NCI-H1436 (cell line): ENCODE data around the gene WNT7A.

Source experiments
- DNase-seq: peaks from one replicate; lab custom pipeline; 2025; lab: John Stamatoyannopoulos, UW

Gene WNT7A

DNA sequence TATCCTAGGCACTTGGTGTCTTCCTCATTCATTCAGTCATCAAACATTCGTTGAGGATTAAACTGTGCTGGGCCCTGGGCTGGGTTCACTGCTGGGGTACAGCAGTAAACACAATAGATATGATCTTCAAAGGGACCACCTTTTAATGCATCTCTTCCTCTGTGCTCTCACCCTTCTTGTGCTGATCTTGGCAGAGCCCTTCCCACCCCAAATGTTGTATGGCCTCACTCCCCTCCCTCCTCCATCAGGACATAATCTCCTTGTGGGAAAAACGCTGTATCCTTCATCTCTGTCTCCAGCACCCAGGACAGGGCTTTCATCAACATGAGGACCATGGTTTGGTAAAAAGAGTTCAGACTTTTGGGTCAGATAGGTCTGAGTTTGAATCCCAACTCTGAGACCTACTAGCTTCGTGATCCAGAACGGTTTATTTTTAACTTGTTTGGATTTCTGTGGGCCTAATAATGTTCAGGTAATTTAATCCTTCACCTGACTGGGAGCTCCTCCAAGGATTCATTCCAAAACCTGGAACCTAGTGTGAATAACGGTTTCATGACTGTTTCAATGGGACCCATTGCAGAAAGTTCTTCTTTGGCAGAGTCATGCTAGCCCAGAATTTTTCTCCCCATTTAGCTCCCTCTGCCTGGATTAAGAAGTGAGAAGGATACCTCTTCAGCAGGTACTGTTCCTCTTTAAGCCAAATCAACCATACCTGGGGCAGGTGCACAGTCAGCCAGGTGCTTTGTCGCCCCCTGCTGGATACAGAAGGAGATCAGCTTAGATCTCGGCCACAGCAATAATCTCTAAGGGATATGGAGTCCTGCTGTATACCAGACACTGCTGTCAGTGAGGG, 5.2 kb upstream of the WNT7A start:
- peak; percentile 28 for DNase-seq

DNA sequence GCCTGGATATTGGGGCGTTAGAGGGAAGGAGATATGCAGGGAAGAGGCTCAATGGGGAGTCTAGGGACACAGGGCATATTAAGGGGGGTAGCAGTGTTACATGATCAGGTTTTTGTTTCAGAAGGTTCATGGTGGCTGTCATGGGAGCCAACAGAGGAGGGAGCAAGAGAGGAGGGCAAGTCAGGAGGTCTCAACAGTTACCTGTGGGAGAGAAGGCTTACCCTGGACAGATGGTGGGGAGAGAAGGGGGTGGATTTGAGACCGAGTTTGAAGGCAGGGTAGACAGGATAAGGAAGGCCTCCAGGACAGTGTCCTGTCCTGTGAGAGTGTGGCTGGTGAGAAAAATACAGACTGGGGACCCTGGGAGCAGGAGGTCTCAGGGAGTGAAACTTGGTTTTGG, 3.8 kb upstream of the WNT7A start:
- DNase-seq = no peak

GRCh38 chr3:13882876-13883275, 3.0 kb upstream of the WNT7A start:
- DNase-seq = no peak

- DNase-seq = no peak
These were observed 1.9 kb upstream of the WNT7A start for GRCh38 chr3:13881536-13882410.

GRCh38 chr3:13880811-13881156, 913 bp upstream of the WNT7A start:
- DNase-seq = no peak

GRCh38 chr3:13879102-13879945, 547 bp downstream of the WNT7A start:
- no peak for DNase-seq

GRCh38 chr3:13878281-13879101, 1.4 kb downstream of the WNT7A start:
- no peak for DNase-seq

- DNase-seq = no peak
These were observed 2.0 kb downstream of the WNT7A start for GRCh38 chr3:13877911-13878280.

GRCh38 chr3:13876451-13877100, 3.3 kb downstream of the WNT7A start:
- DNase-seq = no peak

- no peak for DNase-seq
These were observed 5.0 kb downstream of the WNT7A start for GRCh38 chr3:13874891-13875290.

GRCh38 chr3:13873818-13874217, 6.1 kb downstream of the WNT7A start:
- no peak for DNase-seq

GRCh38 chr3:13872451-13872850, 7.4 kb downstream of the WNT7A start:
- no peak for DNase-seq

GRCh38 chr3:13871791-13872190, 8.1 kb downstream of the WNT7A start:
- DNase-seq = no peak

DNA sequence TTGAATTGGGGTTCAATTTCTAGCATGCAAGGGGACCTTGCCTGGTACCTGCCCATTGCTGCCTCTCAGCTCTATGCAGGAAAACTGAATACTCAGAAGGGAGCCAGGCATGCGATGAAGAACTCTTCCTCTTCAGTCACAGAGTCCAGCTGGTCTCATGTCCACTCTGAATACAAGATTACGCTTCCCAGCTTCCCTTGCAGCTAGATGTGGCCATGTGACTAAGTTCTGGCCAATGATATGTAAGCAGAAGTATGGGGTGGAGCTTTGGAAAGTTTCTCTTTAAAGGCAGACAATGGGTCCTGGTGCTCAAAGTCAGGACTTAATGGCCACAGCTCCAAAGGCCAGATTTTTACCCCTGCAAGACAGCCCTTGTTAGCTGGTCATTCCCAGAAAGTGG, 9.0 kb downstream of the WNT7A start:
- DNase-seq = no peak

DNA sequence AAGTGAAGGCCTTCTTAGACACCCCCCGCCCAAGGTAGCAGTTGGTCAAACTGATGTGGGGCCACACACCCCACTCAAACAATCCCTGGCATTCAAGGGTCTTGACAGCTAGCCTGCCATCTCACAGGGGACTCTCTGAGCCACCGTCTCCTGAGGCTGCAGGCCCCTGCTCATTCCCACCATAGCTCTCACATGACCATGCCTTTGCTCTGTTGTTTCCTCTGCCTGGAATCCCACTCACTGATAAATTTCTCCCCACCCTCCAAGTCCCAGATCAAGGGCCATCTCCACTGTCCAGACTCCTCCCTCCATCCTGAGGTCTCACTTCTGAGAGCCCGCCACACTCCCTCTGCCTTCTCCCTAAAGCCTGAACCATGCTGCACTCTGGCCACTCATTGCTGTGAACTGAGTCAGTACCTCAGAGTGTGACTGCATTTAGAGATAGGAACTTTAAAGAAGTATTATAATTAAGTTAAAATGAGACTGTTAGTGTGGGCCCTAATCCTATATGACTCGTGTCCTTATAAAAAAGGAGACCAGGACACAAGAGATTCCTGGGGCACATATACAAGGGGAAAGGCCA, 10.0 kb downstream of the WNT7A start:
- DNase-seq = no peak

DNA sequence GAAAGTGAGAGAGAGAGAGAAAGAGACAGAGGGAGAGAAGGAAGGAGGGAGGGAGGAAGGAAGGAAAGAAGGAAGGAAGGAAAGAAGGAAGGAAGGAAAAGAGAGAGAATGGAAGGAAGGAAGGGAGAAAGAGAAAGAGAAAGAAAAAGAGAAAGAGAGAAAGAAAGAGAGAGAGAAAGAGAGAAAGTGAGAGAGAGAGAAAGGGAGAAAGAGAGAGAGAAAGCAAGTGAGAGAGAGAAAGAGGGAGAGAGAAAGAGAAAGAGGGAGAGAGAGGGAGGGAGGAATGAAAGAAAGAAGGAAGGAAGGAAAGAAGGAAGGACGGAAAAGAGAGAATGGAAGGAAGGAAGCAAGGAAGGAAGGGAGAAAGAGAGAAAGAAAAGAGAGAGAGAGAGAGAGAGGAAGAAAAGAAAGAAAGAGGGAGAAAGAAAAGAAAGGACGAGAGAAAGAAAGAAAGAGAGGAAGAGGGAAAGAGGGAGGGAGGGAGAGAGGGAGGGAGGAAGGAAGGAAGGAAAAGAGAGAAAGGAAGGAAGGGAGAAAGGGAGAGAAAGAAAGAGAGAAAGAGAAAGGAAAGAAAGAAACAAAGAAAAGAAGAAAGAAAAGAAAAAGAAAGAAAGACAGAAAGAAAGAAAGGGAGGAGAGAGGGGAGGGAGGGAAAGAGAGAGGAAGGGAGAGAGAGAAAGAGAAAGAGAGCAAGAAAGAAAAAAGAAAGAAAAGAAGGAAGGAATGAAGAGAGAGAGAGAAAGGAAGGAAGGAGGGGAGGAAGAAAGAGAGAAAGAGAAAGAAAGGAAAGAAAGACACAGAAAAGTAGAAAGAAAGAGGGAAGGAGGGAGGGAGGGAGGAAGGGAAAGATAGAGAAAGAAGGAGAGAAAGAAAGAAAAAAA, 10.8 kb downstream of the WNT7A start:
- DNase-seq = no peak

DNA sequence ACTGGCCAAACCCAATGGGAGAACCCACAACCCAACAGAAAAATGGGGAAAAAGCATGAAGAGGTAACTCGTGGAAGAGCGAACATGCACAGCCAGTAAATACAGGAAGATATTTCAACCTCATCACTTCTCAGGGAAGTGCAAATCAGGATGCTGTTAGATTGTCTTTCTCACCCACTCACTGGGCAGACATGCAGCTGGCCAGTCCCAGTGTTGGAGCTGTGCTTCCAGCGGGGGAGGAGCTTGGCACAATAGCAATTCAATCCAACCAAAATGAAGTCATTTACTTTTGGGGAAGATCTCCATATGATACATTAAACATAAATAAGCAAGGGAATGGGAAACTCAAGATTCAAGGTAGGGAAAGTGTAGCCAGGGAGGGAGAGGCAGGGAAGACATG, 12.1 kb downstream of the WNT7A start:
- no peak for DNase-seq

DNA sequence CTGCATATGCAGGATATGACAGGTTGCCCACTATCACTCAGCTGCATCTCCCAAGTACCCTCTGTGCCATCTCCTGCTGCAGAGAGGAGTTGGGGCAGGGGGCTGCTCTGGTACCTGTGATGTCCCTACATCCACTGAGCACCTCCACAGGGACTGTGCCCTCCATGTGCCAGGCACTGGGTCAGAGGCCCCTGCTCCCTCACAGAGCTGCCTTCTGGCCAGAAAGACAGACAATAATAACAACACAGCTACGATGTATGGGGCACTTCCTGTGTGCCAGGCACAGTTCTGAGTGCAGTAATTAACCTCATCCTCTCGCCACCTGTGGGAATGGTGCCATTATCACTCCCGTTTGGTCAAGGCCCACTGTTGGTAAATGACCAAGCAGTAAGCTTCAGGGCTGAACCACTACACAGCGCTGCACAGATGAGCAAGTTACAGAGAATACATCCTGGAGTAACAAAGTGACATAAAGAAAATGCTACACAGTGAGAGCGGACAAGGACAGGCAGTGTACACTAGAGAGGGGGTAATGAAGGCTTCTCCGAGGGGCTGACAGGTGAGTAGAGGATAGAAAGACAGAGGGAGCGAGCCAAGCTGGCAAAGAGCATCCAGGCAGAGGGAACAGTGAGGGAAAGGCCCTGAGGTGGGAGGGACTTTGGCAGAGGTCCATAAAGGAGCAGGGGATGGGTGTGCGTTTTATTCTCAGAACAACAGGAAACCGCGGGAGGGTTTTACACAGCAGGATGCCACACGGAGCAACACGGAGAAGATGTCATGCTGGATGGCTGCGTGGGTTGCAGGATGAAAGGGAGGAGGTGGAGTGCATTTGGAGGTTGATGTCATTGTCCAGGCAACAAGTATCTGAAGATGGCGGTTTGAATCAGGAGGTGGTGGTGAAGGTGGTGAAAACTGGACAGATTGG, 13.6 kb downstream of the WNT7A start:
- DNase-seq = no peak

DNA sequence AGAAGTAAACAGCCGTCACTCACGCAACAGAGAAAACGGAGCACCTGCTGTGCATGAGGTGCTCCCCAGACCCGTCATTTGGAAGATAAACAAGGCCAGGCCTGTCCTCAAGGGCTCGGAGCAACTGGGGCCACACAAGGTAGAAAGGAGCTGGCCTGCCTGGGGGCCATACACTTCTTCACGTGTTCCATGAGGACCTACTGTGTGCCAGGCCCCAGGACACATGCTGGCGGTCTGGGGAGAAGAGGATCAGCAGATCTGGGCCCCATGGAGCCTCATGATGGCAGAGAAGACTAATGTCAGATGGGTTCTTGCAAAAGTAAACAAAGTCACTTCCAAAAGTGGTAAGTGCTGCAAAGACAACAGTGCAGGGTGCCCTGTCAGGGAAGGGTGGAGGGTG, 14.3 kb downstream of the WNT7A start:
- no peak for DNase-seq
